Loucy (cell line): ENCODE measurements around the gene ELL3.

Experiments used
- EZH2phosphoT487 ChIP-seq: fragments of 200-600 bp; IDR thresholded peaks from 2 replicates; pipeline ENCODE4 v1.6.1; 2018; ENCODE audit warnings: antibody characterized with exemption, mild to moderate bottlenecking, moderate library complexity, borderline replicate concordance
- TF ChIP-seq, protein P1 (sequence below): fragments of 200-600 bp; sonication (generic); conservative IDR thresholded peaks from 2 replicates; pipeline ENCODE4 v1.5.1; 2014; ENCODE audit warnings: mild to moderate bottlenecking, antibody characterized with exemption, low read length

DNA sequence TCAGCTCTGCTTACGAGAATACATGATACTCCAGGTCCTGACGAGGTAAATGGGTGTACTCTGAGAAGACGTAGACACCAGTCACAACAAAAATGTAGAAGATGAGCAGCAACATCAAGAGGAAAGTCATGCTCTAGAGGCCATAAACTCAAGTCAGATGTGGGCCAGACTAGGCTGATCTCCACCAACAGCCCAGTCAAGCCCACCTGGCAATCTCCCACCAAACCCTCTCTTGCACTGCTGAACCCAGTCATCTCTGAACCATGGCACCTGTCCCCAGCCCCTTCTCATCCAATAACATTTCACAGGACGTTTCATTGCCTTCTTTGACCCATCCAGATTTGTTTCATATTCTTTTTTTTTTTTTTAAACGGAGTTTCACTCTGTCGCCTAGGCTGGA lies 41.4 kb downstream of the ELL3 start:
- TF ChIP-seq, protein P1, sequence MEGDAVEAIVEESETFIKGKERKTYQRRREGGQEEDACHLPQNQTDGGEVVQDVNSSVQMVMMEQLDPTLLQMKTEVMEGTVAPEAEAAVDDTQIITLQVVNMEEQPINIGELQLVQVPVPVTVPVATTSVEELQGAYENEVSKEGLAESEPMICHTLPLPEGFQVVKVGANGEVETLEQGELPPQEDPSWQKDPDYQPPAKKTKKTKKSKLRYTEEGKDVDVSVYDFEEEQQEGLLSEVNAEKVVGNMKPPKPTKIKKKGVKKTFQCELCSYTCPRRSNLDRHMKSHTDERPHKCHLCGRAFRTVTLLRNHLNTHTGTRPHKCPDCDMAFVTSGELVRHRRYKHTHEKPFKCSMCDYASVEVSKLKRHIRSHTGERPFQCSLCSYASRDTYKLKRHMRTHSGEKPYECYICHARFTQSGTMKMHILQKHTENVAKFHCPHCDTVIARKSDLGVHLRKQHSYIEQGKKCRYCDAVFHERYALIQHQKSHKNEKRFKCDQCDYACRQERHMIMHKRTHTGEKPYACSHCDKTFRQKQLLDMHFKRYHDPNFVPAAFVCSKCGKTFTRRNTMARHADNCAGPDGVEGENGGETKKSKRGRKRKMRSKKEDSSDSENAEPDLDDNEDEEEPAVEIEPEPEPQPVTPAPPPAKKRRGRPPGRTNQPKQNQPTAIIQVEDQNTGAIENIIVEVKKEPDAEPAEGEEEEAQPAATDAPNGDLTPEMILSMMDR = no peak
- TF ChIP-seq EZH2phosphoT487 = no peak
